CD14-positive monocyte (primary cell): Measurements from ENCODE around the gene LONRF2. TPM values are rescaled to one million over a fixed set of nuclear protein-coding genes. Genes with fewer than 3 reads are reported as not detected.

Source experiments
- DNase-seq, 3 donors: peaks; one replicate each; pipeline ENCODE4 v3.0.0-alpha.2; 2011 to 2022
- H2AFZ ChIP-seq: 2 replicates; pipeline ENCODE4 v1.6.0; 2012; ENCODE audit warnings: mild to moderate bottlenecking, low read depth, low read length, inconsistent platforms; ENCODE audit not compliant: insufficient read depth, poor library complexity, severe bottlenecking
- H3K27ac ChIP-seq, 2 donors: 1 replicate in 1 of 2; 2 replicates in 1 of 2; pipeline ENCODE4 v1.5.1; 2012 to 2013; ENCODE audit warnings: low read length in 2 of 2, control low read depth in 1 of 2, inconsistent platforms in 1 of 2, low read depth in 1 of 2, mild to moderate bottlenecking in 1 of 2
- H3K27me3 ChIP-seq, 2 donors: one replicate each; pipeline versions ENCODE4 v1.6.0 to v1.6.1; 2011 to 2013; ENCODE audit warnings: low read length in 2 of 2; ENCODE audit not compliant: control insufficient read depth in 2 of 2, insufficient read depth in 2 of 2
- H3K36me3 ChIP-seq, 2 donors: replicated peaks in 1 of 2; 1 replicate in 1 of 2; 2 replicates in 1 of 2; pipeline versions ENCODE4 v1.5.1 to v1.6.1; 2012 to 2013; ENCODE audit warnings: low read length in 2 of 2, control low read depth in 1 of 2, inconsistent platforms in 1 of 2, mild to moderate bottlenecking in 1 of 2; ENCODE audit not compliant: insufficient read depth in 2 of 2, control insufficient read depth in 1 of 2
- H3K4me1 ChIP-seq, 2 donors: 1 replicate in 1 of 2; 2 replicates in 1 of 2; pipeline versions ENCODE4 v1.5.1 to v1.6.1; 2012 to 2013; ENCODE audit warnings: low read length in 2 of 2, control low read depth in 1 of 2, inconsistent platforms in 1 of 2, mild to moderate bottlenecking in 1 of 2, moderate library complexity in 1 of 2; ENCODE audit not compliant: insufficient read depth in 2 of 2, control insufficient read depth in 1 of 2
- H3K4me2 ChIP-seq: replicated peaks from 2 replicates; pipeline ENCODE3; 2012; ENCODE audit warnings: low read length, moderate library complexity, mild to moderate bottlenecking; ENCODE audit not compliant: poor library complexity, severe bottlenecking; ENCODE audit errors: extremely low read depth
- H3K4me3 ChIP-seq, 3 experiments: fragments of 200-600 bp in 1 of 3; sonication (generic) in 1 of 3; replicated peaks in 1 of 3; 1 replicate in 2 of 3; 2 replicates in 1 of 3; pipeline ENCODE4 v1.5.1; 2011 to 2013; ENCODE audit warnings: low read length in 3 of 3, mild to moderate bottlenecking in 3 of 3, control low read depth in 2 of 3, low read depth in 2 of 3, inconsistent platforms in 1 of 3, moderate library complexity in 1 of 3
- H3K79me2 ChIP-seq: 2 replicates; pipeline ENCODE4 v1.6.0; 2012; ENCODE audit warnings: mild to moderate bottlenecking, control low read depth, inconsistent platforms, low read length, moderate library complexity; ENCODE audit not compliant: insufficient read depth
- H3K9ac ChIP-seq: 2 replicates; pipeline ENCODE4 v1.6.0; 2017; ENCODE audit warnings: low read length, mild to moderate bottlenecking; ENCODE audit not compliant: insufficient read depth, poor library complexity, severe bottlenecking
- H3K9me3 ChIP-seq, 2 donors: replicated peaks in 1 of 2; 1 replicate in 1 of 2; 2 replicates in 1 of 2; pipeline versions ENCODE4 v1.5.1 to v1.6.1; 2012 to 2013; ENCODE audit warnings: low read length in 2 of 2, control low read depth in 1 of 2; ENCODE audit not compliant: control insufficient read depth in 1 of 2, insufficient read depth in 1 of 2
- H4K20me1 ChIP-seq: 2 replicates; pipeline ENCODE4 v1.6.0; 2012; ENCODE audit warnings: mild to moderate bottlenecking, low read length, control low read depth, moderate library complexity; ENCODE audit not compliant: insufficient read depth
- H3K27ac Mint-ChIP-seq, 7 donors: one replicate each; pipeline ENCODE4 v1.8.0; 2020; ENCODE audit warnings: mild to moderate bottlenecking in 7 of 7, mixed read lengths in 7 of 7, moderate library complexity in 6 of 7, inconsistent platforms in 2 of 7
- H3K27me3 Mint-ChIP-seq, 3 donors: one replicate each; pipeline ENCODE4 v1.8.0; 2021 to 2022; ENCODE audit warnings: low read depth in 3 of 3, mild to moderate bottlenecking in 3 of 3, mixed read lengths in 3 of 3, moderate library complexity in 3 of 3, inconsistent platforms in 1 of 3
- H3K36me3 Mint-ChIP-seq, 2 donors: one replicate each; pipeline ENCODE4 v1.8.0; 2020; ENCODE audit warnings: mixed read lengths in 2 of 2, inconsistent platforms in 1 of 2, mild to moderate bottlenecking in 1 of 2
- H3K4me1 Mint-ChIP-seq: one replicate; pipeline ENCODE4 v1.8.0; 2020; ENCODE audit warnings: mild to moderate bottlenecking, mixed read lengths
- H3K4me3 Mint-ChIP-seq, 2 donors: one replicate each; pipeline ENCODE4 v1.8.0; 2020; ENCODE audit warnings: mild to moderate bottlenecking in 2 of 2, mixed read lengths in 2 of 2, moderate library complexity in 1 of 2
- H3K9me3 Mint-ChIP-seq, 7 donors: one replicate each; pipeline ENCODE4 v1.8.0; 2020 to 2022; ENCODE audit warnings: mixed read lengths in 7 of 7, mild to moderate bottlenecking in 6 of 7, moderate library complexity in 6 of 7, inconsistent platforms in 2 of 7
- WGBS: methylation state at CpG from one replicate; pipeline ENCODE4 v1.1.5; 2013; ENCODE audit warnings: missing lambda C conversion rate; ENCODE audit not compliant: insufficient coverage; 5-methylcytosine and 5-hydroxymethylcytosine counted together
- intact Hi-C, 2 donors: fragments of 100-400 bp; cut with micrococcal nuclease; formaldehyde crosslinking; loops; one replicate each; pipeline versions ENCODE4 v1.15.0 to v1.15.1; 2023
- polyA plus RNA-seq, 3 donors: library from polyadenylated mRNA; depleted of rRNA in 1 of 3; unstranded in 2 of 3; stranded (reverse) in 1 of 3; fragments of 300-500 nt in 2 of 3; fragments of >200 nt in 1 of 3; fragmentation: Illumina TruSeq in 2 of 3; gene quantifications; 1 replicate in 2 of 3; 2 replicates in 1 of 3; pipeline ENCODE4 v1.2.3, GENCODE V29; 2012 to 2021
- TF ChIP-seq, protein P1 (sequence below): fragments of 200-600 bp; IDR thresholded peaks from one replicate; pipeline ENCODE4 v1.8.0; 2022; ENCODE audit warnings: antibody characterized with exemption, mild to moderate bottlenecking

Gene LONRF2
- polyA plus RNA-seq, 3 donors = not detected

DNA sequence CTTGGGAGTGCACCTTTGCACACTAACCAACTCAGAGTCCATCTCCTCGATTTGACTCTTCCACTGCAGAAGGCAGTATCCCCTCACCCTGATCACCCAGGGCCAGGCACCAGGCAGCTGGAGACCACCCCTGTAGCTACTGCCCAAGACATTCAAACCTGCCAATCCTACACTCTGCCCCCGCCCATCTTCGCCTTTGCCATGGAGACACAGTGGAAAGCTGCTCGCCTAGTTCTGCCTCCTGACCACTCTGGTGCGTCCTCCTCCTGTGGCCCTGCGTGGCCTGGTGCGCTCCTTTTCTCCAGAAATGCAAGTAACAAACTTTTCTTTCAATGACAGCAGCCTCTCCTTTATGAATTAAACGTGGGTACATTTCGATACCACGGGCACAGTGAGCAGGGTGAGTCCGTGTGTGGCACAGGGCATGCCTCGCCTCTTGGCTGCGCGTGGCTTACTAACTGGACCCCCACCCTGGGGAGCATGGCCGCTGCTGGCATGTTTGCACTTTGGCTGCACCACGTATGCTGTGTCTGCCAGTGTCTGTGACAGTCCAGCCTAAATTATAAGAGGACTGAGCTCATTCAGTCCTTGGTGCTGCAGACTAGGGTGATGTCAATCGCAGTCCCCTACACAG lies 47.6 kb downstream of the LONRF2 start:
- no peaks in the 10 kb centered on the region for H3K27me3 ChIP-seq
- no peaks in the 10 kb centered on the region for H3K36me3 ChIP-seq
- H3K9me3 Mint-ChIP-seq = peaks cover 0 to 2% (median 0%) of the 10 kb centered on the region in 7 donors
- intact Hi-C loops = no loop called here
- H3K9me3 ChIP-seq = no peaks in the 10 kb centered on the region
- H3K4me2 ChIP-seq = no peak overlapping the region
- H2AFZ ChIP-seq = no peak overlapping the region
- no peaks in the 10 kb centered on the region for H4K20me1 ChIP-seq
- TF ChIP-seq, protein P1, sequence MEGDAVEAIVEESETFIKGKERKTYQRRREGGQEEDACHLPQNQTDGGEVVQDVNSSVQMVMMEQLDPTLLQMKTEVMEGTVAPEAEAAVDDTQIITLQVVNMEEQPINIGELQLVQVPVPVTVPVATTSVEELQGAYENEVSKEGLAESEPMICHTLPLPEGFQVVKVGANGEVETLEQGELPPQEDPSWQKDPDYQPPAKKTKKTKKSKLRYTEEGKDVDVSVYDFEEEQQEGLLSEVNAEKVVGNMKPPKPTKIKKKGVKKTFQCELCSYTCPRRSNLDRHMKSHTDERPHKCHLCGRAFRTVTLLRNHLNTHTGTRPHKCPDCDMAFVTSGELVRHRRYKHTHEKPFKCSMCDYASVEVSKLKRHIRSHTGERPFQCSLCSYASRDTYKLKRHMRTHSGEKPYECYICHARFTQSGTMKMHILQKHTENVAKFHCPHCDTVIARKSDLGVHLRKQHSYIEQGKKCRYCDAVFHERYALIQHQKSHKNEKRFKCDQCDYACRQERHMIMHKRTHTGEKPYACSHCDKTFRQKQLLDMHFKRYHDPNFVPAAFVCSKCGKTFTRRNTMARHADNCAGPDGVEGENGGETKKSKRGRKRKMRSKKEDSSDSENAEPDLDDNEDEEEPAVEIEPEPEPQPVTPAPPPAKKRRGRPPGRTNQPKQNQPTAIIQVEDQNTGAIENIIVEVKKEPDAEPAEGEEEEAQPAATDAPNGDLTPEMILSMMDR = no peak
- no peak overlapping the region for H3K27ac ChIP-seq
- no peak overlapping the region for H3K9ac ChIP-seq
- no peaks in the 10 kb centered on the region for H3K36me3 Mint-ChIP-seq
- H3K4me3 Mint-ChIP-seq = no peak overlapping the region
- H3K4me3 ChIP-seq = no peak overlapping the region
- DNase-seq = no peak
- no peaks in the 10 kb centered on the region for H3K4me1 ChIP-seq
- peaks cover 0 to 6% (median 2%) of the 10 kb centered on the region in 3 donors for H3K27me3 Mint-ChIP-seq
- H3K79me2 ChIP-seq = no peaks in the 10 kb centered on the region
- H3K4me1 Mint-ChIP-seq = peaks cover 4% of the 10 kb centered on the region
- WGBS = 96% methylated on average over 16 of the region's 17 CpGs
- H3K27ac Mint-ChIP-seq = no peak overlapping the region

DNA sequence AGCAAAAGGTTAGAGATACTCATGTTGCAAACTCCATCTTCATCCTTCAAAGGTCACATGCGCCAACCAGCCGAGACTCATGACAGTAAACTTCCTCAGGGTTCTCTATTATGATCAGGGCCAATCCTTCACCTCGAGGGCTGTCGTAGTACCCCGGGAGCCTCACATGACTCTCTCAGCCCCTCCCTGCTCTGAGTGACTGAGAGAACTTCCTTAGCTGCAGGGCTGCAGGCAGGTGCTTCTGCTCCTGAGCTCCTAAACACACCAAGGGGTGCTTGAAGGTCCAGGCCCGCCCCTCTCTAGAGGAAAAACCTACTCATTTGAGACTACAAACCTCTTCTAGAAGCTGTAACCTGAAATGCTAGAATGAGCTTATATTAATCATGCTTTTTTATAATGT lies 48.2 kb downstream of the LONRF2 start:
- H3K4me1 Mint-ChIP-seq = peaks cover 4% of the 10 kb centered on the region
- TF ChIP-seq, protein P1 = no peak
- Histone ChIP-seq H3K4me3 (no peak overlapping the region), H3K9me3 (no peaks in the 10 kb centered on the region), H3K79me2 (no peaks in the 10 kb centered on the region), H3K27ac (no peak overlapping the region), H3K4me1 (no peaks in the 10 kb centered on the region), H2AFZ (peak overlapping the region; percentile 41), H3K27me3 (no peaks in the 10 kb centered on the region), H3K9ac (no peak overlapping the region), H4K20me1 (no peaks in the 10 kb centered on the region), H3K4me2 (no peak overlapping the region), H3K36me3 (no peaks in the 10 kb centered on the region)
- H3K4me3 Mint-ChIP-seq = no peak overlapping the region
- H3K9me3 Mint-ChIP-seq = peaks cover 0 to 5% (median 0%) of the 10 kb centered on the region in 7 donors
- peaks cover 0 to 4% (median 1%) of the 10 kb centered on the region in 3 donors for H3K27me3 Mint-ChIP-seq
- 45% methylated on average over 5 of the region's 6 CpGs for WGBS
- H3K36me3 Mint-ChIP-seq = no peaks in the 10 kb centered on the region
- no peak for DNase-seq
- H3K27ac Mint-ChIP-seq = no peak overlapping the region
- intact Hi-C loops = no loop called here
